ENCODE data around the gene TFDP1. TPM values are rescaled to one million over a fixed set of nuclear protein-coding genes. Genes with fewer than 3 reads are reported as not detected.

TFDP1 gene
- total and polyA plus RNA-seq, 2 donors (not counting 1 experiment from before 2014, with no cell fraction given): 44.8 to 115 TPM

- Histone ChIP-seq H3K4me1 (ENCODE audit: control insufficient read depth, extremely low read depth, insufficient read depth, low read length) (no peaks in the 10 kb centered on the region), H3K9me3 (ENCODE audit: control insufficient read depth, insufficient read depth, low read depth, low read length) (no peaks in the 10 kb centered on the region), H3K9ac (ENCODE audit: insufficient read depth, low read length) (no peak overlapping the region), H4K20me1 (ENCODE audit: control insufficient read depth, extremely low read depth, insufficient read depth, low read length) (no peaks in the 10 kb centered on the region), H3K4me3 (replicated peaks in 1 of 4; ENCODE audit: control extremely low read depth in 1 of 4, insufficient read depth in 1 of 4, low read depth in 3 of 4, low read length in 4 of 4) (no peak overlapping the region), H2AFZ (ENCODE audit: low read length) (no peak overlapping the region), H3K4me2 (ENCODE audit: extremely low read depth, insufficient read depth, low read length) (no peak overlapping the region), H3K79me2 (ENCODE audit: control insufficient read depth, insufficient read depth, low read length) (peaks cover 9% of the 10 kb centered on the region), H3K36me3 (ENCODE audit: control insufficient read depth, insufficient read depth, low read length) (peaks cover 20% of the 10 kb centered on the region), H3K27ac (ENCODE audit: insufficient read depth, low read length) (no peak overlapping the region), H3K27me3 (ENCODE audit: control insufficient read depth, insufficient read depth, low read length) (no peaks in the 10 kb centered on the region)
- no peak for TF ChIP-seq EZH2 (IDR thresholded peaks at IDR 0.05; ENCODE audit: low read length, missing control alignments)
- TF ChIP-seq CTCF (conservative IDR thresholded peaks at IDR 0.05 in 1 of 2, IDR thresholded peaks at IDR 0.05 in 1 of 2; ENCODE audit: low read depth in 1 of 2, low read length in 2 of 2): no peak
- DNase-seq (ENCODE audit: low read depth in 2 of 2): no peak
Observed at GRCh38 chr13:113552786-113553434, 31.6 kb upstream of the TFDP1 start.

GRCh38 chr13:113553511-113554332 is 30.8 kb upstream of the TFDP1 start:
- Histone ChIP-seq H3K36me3 (ENCODE audit: control insufficient read depth, insufficient read depth, low read length) (peaks cover 17% of the 10 kb centered on the region), H3K9me3 (ENCODE audit: control insufficient read depth, insufficient read depth, low read depth, low read length) (no peaks in the 10 kb centered on the region), H3K4me1 (ENCODE audit: control insufficient read depth, extremely low read depth, insufficient read depth, low read length) (no peaks in the 10 kb centered on the region), H3K4me3 (replicated peaks in 1 of 4; ENCODE audit: control extremely low read depth in 1 of 4, insufficient read depth in 1 of 4, low read depth in 3 of 4, low read length in 4 of 4) (no peak overlapping the region), H3K27ac (ENCODE audit: insufficient read depth, low read length) (no peak overlapping the region), H3K79me2 (ENCODE audit: control insufficient read depth, insufficient read depth, low read length) (peaks cover 2% of the 10 kb centered on the region), H3K4me2 (ENCODE audit: extremely low read depth, insufficient read depth, low read length) (no peak overlapping the region), H3K9ac (ENCODE audit: insufficient read depth, low read length) (no peak overlapping the region), H4K20me1 (ENCODE audit: control insufficient read depth, extremely low read depth, insufficient read depth, low read length) (no peaks in the 10 kb centered on the region), H2AFZ (ENCODE audit: low read length) (no peak overlapping the region), H3K27me3 (ENCODE audit: control insufficient read depth, insufficient read depth, low read length) (no peaks in the 10 kb centered on the region)
- TF ChIP-seq EZH2 (IDR thresholded peaks at IDR 0.05; ENCODE audit: low read length, missing control alignments) (no peak), CTCF (conservative IDR thresholded peaks at IDR 0.05 in 1 of 2, IDR thresholded peaks at IDR 0.05 in 1 of 2; ENCODE audit: low read depth in 1 of 2, low read length in 2 of 2) (no peak)
- no peak for DNase-seq (ENCODE audit: low read depth in 2 of 2)

GRCh38 chr13:113554333-113554700 is 30.2 kb upstream of the TFDP1 start:
- Histone ChIP-seq H4K20me1 (ENCODE audit: control insufficient read depth, extremely low read depth, insufficient read depth, low read length) (no peaks in the 10 kb centered on the region), H3K79me2 (ENCODE audit: control insufficient read depth, insufficient read depth, low read length) (no peaks in the 10 kb centered on the region), H3K9ac (ENCODE audit: insufficient read depth, low read length) (no peak overlapping the region), H3K9me3 (ENCODE audit: control insufficient read depth, insufficient read depth, low read depth, low read length) (no peaks in the 10 kb centered on the region), H3K4me2 (ENCODE audit: extremely low read depth, insufficient read depth, low read length) (no peak overlapping the region), H3K4me3 (replicated peaks in 1 of 4; ENCODE audit: control extremely low read depth in 1 of 4, insufficient read depth in 1 of 4, low read depth in 3 of 4, low read length in 4 of 4) (no peak overlapping the region), H2AFZ (ENCODE audit: low read length) (no peak overlapping the region), H3K27me3 (ENCODE audit: control insufficient read depth, insufficient read depth, low read length) (no peaks in the 10 kb centered on the region), H3K27ac (ENCODE audit: insufficient read depth, low read length) (no peak overlapping the region), H3K36me3 (ENCODE audit: control insufficient read depth, insufficient read depth, low read length) (peaks cover 12% of the 10 kb centered on the region), H3K4me1 (ENCODE audit: control insufficient read depth, extremely low read depth, insufficient read depth, low read length) (no peaks in the 10 kb centered on the region)
- no peak for DNase-seq (ENCODE audit: low read depth in 2 of 2)
- TF ChIP-seq EZH2 (IDR thresholded peaks at IDR 0.05; ENCODE audit: low read length, missing control alignments) (no peak), CTCF (conservative IDR thresholded peaks at IDR 0.05 in 1 of 2, IDR thresholded peaks at IDR 0.05 in 1 of 2; ENCODE audit: low read depth in 1 of 2, low read length in 2 of 2) (no peak)

All from fibroblast of lung (primary cell).